ENCODE measurements around the gene KRT33B.
"Not testable (repeated sequence)": the region's sequence is repeated elsewhere in the genome, so short reads cannot be mapped to it uniquely, and the experiment has no call there.

The KRT33B gene

GRCh38 chr17:41346421-41346820 is 23.2 kb downstream of the KRT33B start:
- DNase-seq (ENCODE audit: low read depth) = not testable (repeated sequence)

- DNase-seq (ENCODE audit: low read depth) = no peak
These were observed 23.6 kb downstream of the KRT33B start for GRCh38 chr17:41345992-41346391.

- no peak for DNase-seq (ENCODE audit: low read depth)
These were observed 26.6 kb downstream of the KRT33B start for GRCh38 chr17:41343029-41343428.

DNA sequence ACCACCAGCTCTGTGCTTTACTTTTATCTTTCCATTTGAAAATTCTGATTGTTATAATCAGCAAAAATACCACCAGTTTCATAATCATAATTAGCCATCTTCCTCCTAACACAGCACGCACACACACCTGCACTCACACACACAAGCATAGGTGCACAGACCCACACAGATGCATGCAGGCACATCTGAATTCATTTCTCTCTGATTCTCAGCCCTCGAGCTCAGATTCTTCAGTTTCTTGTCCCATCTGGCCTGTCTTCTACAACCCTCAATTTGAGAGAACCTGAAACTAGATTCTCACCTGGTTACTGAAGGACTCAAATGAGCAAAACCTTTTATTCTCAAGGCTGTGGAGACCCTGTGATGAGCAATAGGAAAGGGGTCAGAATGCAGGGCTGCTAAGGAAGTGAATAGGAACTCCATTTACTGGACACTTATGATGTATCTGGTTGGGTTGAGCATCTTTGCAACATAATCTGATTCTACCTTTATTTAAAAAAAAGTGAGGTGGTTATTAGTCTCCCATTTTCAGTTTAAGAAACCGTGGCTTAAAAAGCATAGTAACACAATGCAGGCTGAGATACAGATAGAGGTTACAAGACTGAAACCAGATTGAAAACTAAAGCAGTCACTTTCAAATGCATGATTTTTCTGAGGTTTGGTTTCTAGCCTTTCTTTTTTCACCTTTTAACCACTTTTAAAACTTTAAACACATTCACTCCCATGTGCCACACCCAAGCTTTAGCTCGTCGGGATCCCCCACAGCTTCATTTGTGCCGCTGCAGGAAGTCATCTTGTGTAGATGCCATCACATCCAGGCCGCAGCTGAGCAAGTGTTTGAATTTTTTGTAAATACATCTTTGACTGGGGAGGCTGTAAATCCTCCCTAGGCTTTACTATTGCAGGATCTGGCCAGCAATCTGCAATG is 28.4 kb downstream of the KRT33B start:
- no peak for DNase-seq (ENCODE audit: low read depth)

DNA sequence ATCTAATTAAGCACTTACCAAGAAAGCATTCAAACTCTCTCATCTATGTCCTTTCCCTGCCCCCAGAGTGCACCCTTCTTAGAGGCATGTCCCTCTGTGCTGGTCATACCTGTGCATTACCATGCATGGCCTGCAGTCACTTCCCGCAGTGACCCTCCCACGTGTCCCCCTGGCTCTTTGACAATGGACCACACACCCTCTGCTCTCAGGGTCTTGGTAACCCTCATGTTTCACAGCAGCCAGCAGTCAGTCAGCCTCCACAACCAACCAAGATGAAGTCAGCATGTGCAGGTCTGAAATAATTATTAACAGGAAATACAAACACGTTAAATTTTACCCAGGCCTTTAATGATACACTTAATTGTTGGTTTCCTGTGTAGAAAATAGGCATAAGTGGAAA is 29.1 kb downstream of the KRT33B start:
- no peak for DNase-seq (ENCODE audit: low read depth)

DNA sequence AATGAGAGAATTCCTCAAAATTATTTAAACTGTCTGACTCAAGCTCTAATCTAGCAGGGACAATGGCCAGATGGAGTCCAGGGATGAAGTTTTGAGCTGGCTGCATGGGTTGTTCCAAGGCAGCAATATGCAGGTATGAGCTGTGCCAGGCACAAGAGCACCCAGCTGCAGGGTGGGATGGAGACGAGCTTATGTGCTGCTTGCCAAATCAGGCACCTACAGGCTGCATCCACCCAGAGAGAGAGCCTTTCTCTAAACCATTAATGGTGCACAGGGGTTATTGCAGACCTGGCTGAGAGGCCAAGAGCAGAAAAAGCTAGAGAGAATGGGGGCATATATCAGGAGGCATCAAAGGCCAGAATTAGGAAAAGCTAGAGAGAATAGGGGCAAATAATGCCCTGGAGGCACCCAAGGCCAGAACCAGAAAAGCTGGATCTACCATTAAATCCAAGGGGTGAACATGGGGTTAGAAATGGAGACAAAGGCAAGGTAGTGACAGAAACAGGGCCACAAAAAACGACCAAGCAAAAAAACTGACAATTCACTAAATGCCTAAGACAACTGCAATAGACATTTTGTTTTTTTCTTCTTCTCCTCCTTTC is 29.9 kb downstream of the KRT33B start:
- DNase-seq (ENCODE audit: low read depth) = no peak

- DNase-seq (ENCODE audit: low read depth) = no peak
These were observed 30.6 kb downstream of the KRT33B start for GRCh38 chr17:41338961-41339485.

GRCh38 chr17:41335747-41336146 is 33.9 kb downstream of the KRT33B start:
- no peak for DNase-seq (ENCODE audit: low read depth)

DNA sequence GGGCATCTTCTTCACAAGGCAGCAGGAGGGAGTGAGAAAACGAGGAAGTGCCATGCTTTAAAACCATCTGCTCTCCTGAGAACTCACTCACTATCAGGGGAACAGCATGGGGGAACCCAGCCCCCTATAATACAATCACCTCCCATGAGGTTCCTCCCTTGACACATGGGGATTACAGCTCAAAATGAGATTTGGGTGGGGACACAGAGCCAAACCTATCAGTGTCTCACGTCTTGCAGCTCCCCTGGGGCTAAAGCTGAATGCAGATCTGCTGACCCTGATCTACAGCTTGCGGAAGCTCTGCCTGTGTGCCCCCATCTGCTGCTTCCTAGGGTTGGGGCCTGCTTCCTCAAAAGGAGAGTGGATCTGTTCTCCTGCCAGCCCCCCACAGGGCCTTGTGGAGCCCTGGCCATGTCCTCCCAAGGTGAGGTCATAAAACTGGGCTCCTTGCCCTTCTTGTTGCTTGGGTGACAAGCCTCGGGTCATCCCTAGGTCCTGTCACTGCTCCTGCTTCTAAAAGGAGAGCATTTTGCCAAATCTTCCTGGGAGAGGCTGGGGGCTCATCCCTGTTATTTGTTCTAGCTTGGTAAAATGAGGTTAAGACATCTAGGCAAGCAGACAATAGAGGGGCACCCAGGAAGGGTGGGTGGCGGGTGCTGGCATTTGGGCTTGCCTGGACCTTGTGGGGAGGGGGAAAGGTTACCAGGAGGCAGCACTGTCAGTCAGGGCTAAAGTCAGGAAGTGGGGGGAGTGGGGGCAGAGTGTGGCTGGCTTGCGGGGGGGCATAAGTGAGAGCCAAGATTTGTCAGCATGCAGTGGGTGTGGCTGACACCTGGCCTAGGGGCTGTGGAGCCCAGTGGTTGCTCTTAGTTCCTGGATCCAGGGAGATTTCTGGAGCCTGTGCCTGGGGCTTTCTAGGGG is 35.0 kb downstream of the KRT33B start:
- no peak for DNase-seq (ENCODE audit: low read depth)

DNA sequence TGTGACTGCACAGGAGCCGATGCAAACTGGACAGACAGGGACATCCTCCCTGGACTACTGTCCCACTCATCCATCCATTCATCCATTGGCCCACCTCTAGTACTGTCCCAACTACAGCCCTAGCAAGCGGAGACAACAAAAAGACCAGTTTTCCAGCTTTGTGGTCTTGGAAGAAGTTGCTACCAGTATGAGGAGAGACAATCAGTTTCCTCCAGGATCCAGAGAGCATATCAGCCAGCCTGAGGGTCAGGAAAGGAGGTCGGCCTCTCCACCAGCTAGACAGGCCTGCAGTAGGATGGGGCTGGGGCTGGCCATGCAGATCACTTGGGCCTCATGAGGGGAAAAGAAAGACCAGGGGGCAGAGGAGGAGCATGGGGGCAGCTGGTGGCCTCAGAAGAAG is 35.8 kb downstream of the KRT33B start:
- DNase-seq (ENCODE audit: low read depth) = no peak

DNA sequence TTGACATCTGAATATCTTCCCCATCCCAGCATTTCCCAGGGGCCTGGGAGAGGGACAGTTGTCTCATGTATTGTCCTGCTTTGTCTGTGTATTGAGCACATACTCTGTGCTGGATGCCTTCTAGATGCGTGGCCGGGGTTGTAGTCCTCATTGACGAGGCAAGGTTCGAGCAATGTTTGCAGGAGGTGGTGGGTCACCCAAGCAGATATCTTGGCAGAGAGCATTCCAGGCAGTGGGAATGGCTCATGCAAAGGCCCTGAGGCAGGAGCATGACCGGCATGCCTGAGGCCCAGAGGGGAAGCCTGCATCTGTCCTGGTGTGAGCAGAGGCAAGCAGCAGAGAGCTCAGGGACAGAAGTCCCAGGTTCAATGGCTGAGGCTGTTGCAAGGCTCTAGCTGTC is 36.5 kb downstream of the KRT33B start:
- DNase-seq (ENCODE audit: low read depth) = no peak

- DNase-seq (ENCODE audit: low read depth) = no peak
These were observed 37.4 kb downstream of the KRT33B start for GRCh38 chr17:41332239-41332638.

DNA sequence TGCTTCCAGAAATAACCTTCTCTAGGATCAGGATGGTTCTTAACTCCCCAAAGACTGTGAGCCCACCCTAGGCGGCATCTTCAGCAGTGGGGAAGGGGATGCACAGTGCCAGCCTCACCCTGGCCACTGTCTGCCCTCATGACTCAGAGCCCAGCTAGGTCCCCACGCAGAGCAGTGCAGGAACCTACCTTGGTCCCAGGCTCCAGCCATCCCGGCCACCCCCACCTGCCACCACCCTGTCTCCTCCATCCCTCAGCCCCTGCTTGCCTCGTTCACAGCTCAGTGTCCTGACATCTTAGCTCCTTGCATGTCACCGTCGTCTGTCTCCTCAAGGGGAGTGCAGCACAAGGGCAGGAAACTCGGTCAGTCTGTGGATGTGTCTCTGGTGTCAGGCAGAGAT is 38.0 kb downstream of the KRT33B start:
- DNase-seq (ENCODE audit: low read depth) = no peak

DNA sequence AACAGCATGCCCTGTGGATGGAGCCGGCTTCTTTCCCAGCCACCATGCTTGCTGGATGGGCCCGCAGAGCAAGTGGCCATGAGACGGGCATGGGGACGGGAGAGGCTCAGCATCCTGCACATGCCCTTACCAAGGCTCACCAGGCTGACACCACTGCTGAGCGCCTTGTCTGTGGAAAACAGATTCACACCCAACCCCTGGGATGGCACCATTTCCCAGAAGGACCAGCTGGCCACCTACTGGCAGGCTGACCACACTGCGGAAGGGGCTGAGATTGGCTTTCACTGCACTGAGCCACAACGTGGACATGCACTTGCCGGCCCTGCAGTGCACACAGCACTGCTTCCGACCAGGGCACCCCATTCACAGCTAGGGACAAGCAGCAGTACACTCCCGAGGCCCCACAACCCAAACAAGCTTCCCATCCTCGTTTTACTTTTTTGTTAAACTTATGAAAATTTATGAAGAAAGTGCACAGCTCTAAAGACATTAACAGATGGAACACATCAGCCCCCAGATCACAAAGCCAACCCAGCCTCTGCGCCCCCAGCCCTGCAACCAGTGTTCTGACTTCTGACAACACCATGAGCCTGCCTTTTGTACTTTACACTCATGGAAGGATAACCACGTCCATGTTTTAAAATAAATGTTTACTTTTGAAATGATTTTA is 40.2 kb downstream of the KRT33B start:
- DNase-seq (ENCODE audit: low read depth) = no peak

- no peak for DNase-seq (ENCODE audit: low read depth)
These were observed 41.4 kb downstream of the KRT33B start for GRCh38 chr17:41328207-41328606.

- no peak for DNase-seq (ENCODE audit: low read depth)
These were observed 42.0 kb downstream of the KRT33B start for GRCh38 chr17:41327411-41328120.

DNA sequence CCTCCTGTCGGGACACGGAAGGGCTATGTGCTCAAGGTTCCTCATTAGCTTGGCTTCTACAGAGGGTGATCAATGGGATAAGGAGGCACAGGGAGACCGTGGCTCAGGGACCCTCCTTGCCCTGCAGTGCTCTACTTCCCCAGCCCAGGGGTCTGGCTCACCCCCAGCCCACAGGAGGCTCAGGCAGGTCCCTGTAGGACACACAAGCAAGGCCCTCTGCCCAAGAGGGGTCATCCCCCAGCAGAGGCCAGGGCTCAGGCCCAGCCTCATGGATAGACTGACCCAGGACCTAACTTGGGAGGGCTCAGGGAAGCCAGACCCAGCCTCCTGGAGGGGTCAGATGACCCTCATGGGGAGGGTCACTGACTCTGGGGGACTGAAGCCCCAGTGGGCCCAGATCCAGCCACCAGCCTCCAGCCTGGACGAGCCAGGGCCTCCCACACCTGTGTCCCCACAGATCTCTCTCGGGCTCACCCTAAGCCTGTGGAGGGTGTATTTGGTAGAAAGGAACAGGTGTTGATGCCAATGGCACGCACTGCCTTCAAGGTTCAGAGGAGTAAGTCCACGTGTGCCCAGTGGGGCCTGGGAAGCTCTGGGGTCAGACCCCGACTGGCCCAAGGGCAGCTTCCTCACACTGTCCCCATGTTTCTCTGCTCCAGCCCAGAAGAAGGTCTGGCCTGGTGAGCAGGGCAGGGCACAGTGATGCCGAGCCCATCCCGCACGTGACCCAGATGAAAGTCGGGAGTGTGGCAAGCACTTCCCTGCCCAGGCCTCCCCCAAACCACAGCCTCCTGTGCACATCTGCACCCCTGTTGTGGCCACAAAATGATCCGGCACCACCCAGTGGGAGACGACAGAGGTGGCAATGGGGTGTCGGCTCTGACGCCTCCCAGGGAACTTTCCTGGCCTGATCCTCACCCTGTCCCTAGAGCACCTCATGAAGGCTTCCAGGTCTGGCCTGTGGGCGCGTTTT is 43.2 kb downstream of the KRT33B start:
- DNase-seq (ENCODE audit: low read depth) = no peak

GRCh38 chr17:41325611-41326010 is 44.0 kb downstream of the KRT33B start:
- DNase-seq (ENCODE audit: low read depth) = no peak

GRCh38 chr17:41325126-41325525 is 44.5 kb downstream of the KRT33B start:
- DNase-seq (ENCODE audit: low read depth) = no peak

Measured in stimulated activated CD8-positive, alpha-beta memory T cell treated with anti-CD3 and anti-CD28 coated beads, Interleukin-4, amount 100 ng/mL, for 24 hours (primary cell).